ENCODE data around the gene ITGA3.

ITGA3 gene

GRCh38 chr17:50129353-50129727 is 73.4 kb downstream of the ITGA3 start:
- no peak for DNase-seq (ENCODE audit: low read depth in 2 of 2)

DNA sequence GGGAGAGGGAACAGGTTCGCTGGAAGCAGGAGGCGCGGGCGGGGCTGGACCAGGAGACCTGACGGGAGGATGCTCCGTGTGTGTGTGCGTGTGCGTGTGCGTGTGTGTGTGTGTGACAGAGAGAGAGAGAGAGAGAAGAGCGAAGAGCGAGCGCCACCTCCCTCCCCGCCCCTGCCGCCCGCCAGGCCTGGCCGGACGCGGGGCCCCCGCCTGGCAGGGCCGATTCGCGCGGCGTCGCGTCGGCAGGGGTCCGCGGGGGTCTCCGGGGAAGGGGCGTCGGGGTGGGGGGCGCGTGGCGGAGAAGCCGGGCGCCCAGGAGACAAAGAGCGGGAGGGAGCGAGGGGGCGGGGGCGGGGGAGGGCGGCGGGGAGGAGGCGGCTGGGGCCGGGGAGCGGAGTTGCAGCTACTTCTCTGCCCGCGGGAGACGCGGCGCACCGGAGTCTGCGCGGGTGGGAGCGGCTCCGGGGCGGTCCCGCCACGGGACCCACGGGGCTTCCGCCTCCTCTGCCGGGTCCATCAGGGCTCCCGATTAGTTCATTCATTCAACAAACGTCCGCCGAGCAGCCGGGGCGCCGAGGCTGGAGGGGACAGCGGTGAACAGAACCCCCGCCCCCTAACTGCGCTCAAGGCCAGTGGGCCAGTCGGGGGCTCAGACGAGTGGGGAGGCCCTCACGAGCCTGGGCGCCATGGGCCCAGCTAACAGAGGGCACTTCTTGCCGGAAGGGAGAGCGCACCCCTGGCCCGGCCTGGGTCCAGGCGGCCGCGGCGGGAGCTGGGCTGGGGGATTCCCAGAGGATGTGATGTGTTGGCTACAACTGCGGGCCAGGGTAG is 74.0 kb downstream of the ITGA3 start, which contains the start of gene SAMD14:
Gene SAMD14 (minus strand): TSS at position 433 of the 831 bp plus-strand sequence. CDS start 5,201 bp downstream, outside the sequence.
- DNase-seq (ENCODE audit: low read depth in 2 of 2), result no peak

DNA sequence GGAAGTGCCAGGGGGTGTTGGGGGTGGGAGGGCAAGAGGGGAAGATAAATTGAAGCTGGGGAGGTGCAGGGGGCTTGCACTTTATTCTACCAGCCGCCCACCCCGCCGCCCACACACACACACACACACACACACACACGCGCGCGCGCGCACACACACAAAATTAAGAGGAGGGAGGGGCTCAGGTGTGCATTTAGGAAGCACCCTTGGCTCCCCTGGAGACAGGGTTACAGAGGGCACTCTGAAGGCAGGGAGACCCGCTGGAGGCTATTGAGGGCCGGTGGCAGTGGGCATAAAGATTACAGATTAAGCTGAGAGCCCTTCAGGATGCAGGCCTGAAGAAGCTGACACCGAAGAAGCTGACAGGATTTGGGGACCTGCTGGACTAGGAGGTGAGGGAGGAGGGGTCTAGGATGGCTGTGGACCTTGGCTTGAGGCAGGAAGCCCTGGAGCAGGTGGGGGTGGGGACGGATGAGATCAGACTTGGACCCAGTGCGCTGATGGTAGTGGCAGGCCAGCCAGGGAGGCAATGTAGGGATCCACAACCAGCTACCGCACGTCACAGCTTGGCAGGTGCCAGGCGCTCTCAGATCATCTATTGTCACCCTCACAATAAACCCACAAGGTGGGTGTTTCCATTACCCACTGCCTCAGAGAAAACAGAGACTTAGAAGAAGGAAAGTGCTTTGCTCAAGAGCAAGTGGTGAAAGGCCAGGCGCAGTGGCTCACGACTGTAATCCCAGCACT is 74.8 kb downstream of the ITGA3 start:
- no peak for DNase-seq (ENCODE audit: low read depth in 2 of 2)

GRCh38 chr17:50132104-50132794 is 76.3 kb downstream of the ITGA3 start:
- DNase-seq (ENCODE audit: low read depth in 2 of 2), result no peak

GRCh38 chr17:50133028-50133768 is 77.3 kb downstream of the ITGA3 start:
- DNase-seq (ENCODE audit: low read depth in 2 of 2), result no peak

DNA sequence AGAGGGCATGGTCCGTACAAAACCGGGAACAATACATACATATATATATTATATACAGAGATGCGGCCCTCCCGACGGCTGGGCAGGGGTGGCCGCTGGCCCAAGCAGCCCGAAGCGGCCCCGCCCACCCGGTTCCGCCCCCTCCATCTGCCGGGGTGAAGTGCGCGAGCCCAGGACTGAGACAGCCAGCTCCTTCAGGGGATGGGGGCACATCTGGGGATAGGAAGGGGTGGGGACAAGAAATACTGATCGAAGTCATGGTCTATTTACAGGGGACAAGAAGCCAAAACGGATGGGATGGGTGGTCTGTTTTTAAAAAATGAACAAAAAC is 77.8 kb downstream of the ITGA3 start:
- DNase-seq (ENCODE audit: low read depth in 2 of 2), result no peak

- no peak for DNase-seq (ENCODE audit: low read depth in 2 of 2)
Observed at GRCh38 chr17:50134206-50135110, 78.5 kb downstream of the ITGA3 start.

DNA sequence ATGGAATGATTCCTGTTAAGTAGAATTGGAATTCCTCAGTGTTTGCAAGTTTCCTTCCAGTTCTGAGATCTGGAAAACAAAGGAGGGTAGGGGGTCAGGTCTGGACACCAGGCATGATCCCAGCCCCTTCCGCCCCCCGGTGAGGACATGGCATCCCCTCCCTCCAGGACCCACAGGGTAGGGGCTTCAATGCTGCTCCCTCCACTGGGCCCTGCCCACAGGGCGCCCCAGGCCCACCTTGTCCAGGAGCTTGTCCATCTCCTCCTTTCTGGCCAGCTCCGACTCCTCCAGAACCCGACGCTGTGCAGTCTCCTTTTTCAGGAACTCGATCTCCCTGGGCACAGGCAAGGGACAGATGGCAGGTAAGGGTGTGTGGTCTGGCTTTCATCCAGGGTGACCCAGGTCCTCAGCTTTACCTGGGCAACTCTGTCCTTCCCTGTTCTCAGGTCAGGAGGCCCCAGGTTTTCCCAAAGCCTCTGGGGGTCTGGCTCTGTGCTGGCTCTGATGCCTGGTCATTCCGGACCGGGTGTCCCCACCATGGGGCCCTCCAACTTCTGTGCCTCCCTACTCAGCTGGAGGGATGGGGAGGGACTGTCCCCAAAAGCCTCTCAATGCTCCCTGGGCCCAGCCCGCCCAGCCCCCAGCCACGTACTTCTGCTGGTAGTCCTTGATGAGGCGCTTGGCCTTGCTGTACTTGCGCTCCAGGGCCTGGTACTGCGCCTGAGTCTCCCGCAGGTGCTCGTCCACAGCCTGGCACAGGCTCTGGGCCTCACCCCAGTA is 79.6 kb downstream of the ITGA3 start:
- no peak for DNase-seq (ENCODE audit: low read depth in 2 of 2)

- DNase-seq (ENCODE audit: low read depth in 2 of 2), result no peak
Observed at GRCh38 chr17:50136096-50136687, 80.3 kb downstream of the ITGA3 start.

DNA sequence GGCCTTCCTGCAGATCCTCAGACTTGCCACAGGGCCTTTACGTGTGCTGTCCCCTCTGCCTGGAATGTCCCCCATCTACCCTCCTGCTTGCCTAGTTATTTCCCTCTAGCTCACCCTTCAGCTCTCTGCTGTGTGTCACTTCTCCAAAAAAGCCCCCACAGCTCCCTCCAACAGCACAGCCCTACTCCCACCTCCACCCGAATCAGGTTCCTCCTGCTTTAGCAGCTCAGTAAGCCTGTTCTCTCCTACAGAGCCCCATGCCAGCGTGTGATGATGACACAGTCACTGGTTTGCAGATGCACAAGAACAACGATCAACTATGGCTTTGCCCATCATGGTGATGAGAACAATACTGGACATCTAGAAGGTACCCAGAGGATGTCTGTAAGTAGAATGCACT is 81.1 kb downstream of the ITGA3 start:
- no peak for DNase-seq (ENCODE audit: low read depth in 2 of 2)

DNA sequence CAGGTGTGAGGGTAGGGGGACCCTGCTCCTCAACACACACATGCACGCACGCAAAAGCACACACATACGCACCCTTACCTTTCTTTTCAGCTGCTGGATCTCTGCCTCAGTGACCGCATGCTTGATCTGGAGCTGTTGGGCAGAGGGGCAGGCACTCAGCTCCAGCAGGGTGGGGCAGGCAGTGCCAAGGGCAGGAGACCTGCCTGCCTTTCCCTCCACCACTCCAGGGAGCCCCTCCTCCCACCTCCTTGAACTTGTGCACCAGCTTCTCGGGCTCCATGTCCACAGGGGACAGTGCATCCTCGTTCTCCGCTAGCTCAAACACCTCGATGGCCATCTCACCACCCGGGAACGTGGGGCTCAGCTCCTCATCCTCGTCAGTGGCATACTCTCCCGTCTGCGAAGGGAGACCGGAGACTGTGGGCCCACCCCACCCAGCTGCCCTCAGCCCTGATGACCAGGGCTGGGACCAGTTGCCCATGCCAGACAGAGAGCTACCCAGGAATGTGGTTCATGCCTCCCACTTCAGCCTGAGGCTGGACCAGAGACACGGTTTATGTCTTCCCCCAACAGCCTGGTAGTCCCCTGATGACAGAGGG is 83.4 kb downstream of the ITGA3 start:
- no peak for DNase-seq (ENCODE audit: low read depth in 2 of 2)
